SK-N-SH (cell line): Measurements from ENCODE around the gene LDHAL6A.

Source experiments
- CTCF ChIP-seq: fragments of 200-600 bp; sonication (generic); IDR thresholded peaks from 2 replicates; pipeline ENCODE4 v1.6.1; 2017; ENCODE audit warnings: antibody characterized with exemption, mild to moderate bottlenecking, moderate library complexity
- ELF1 ChIP-seq: IDR thresholded peaks from 2 replicates; pipeline ENCODE4 v1.4.0; 2012
- EZH2phosphoT487 ChIP-seq: fragments of 200-600 bp; sonication (generic); IDR thresholded peaks from 2 replicates; pipeline ENCODE4 v1.6.1; 2017; ENCODE audit warnings: low read depth, mixed run types, mild to moderate bottlenecking, antibody characterized with exemption, moderate library complexity, borderline replicate concordance
- GABPA ChIP-seq: IDR thresholded peaks from 2 replicates; pipeline ENCODE4 v1.4.0; 2012; ENCODE audit warnings: low read depth, mild to moderate bottlenecking
- MXI1 ChIP-seq: IDR thresholded peaks from 2 replicates; pipeline ENCODE4 v1.6.1; 2012; ENCODE audit warnings: mild to moderate bottlenecking, low read depth, low read length, improper control_type of control experiment
- REST ChIP-seq: IDR thresholded peaks from 2 replicates; pipeline ENCODE4 v1.6.1; 2012; ENCODE audit warnings: mild to moderate bottlenecking, low read depth, low read length, moderate library complexity
- TAF1 ChIP-seq: IDR thresholded peaks from 2 replicates; pipeline ENCODE4 v1.6.1; 2012; ENCODE audit warnings: low read depth, mild to moderate bottlenecking, low read length, moderate library complexity, borderline replicate concordance
- USF2 ChIP-seq: fragments of 150-350 bp; IDR thresholded peaks from 2 replicates; pipeline ENCODE4 v1.6.1; 2017; ENCODE audit warnings: antibody characterized with exemption, low read length, low read depth, borderline replicate concordance
- YY1 ChIP-seq: IDR thresholded peaks from 2 replicates; pipeline ENCODE4 v1.4.0; 2012; ENCODE audit warnings: low read depth, mild to moderate bottlenecking
- TF ChIP-seq, protein P1 (sequence below): IDR thresholded peaks from 2 replicates; pipeline ENCODE4 v1.4.0; 2012; ENCODE audit warnings: low read depth

- TF ChIP-seq CTCF (no peak), YY1 (no peak), USF2 (no peak), ELF1 (no peak), TAF1 (no peak), EZH2phosphoT487 (no peak), GABPA (no peak), REST (no peak), MXI1 (no peak)
- TF ChIP-seq, protein P1, sequence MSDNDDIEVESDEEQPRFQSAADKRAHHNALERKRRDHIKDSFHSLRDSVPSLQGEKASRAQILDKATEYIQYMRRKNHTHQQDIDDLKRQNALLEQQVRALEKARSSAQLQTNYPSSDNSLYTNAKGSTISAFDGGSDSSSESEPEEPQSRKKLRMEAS: no peak
Observed at GRCh38 chr11:18502352-18502751, 46.7 kb downstream of the LDHAL6A start.
